H1 (cell line): ENCODE results near the gene TUBAL3.

Source experiments
- BACH1 ChIP-seq: IDR thresholded peaks from 2 replicates; pipeline ENCODE4 v1.6.1; 2012; ENCODE audit warnings: low read length, improper control_type of control experiment
- CHD1 ChIP-seq: IDR thresholded peaks from 2 replicates; pipeline ENCODE4 v1.6.1; 2012; ENCODE audit warnings: low read depth, low read length, improper control_type of control experiment
- EP300 ChIP-seq, 2 experiments: IDR thresholded peaks; 1 replicate in 1 of 2; 2 replicates in 1 of 2; pipeline ENCODE4 v1.6.1; 2011 to 2012; ENCODE audit warnings: low read depth in 2 of 2, low read length in 2 of 2, mild to moderate bottlenecking in 2 of 2, borderline replicate concordance in 1 of 2, inconsistent platforms in 1 of 2, moderate library complexity in 1 of 2
- EZH2 ChIP-seq: fragments of 200-600 bp; sonication (generic); IDR thresholded peaks from 2 replicates; pipeline ENCODE4 v1.7.1; 2012; ENCODE audit warnings: low read depth, mild to moderate bottlenecking, moderate library complexity, low read length, inconsistent platforms; ENCODE audit not compliant: severe bottlenecking
- HDAC2 ChIP-seq, 2 experiments: fragments of 300-600 bp in 1 of 2; sonication (generic) in 1 of 2; IDR thresholded peaks; 2 replicates each; pipeline ENCODE4 v1.6.1; 2011 to 2012; ENCODE audit warnings: low read depth in 2 of 2, low read length in 2 of 2, mild to moderate bottlenecking in 2 of 2, moderate library complexity in 2 of 2, borderline replicate concordance in 1 of 2, inconsistent platforms in 1 of 2
- RAD21 ChIP-seq, 2 experiments: IDR thresholded peaks in 1 of 2; conservative IDR thresholded peaks in 1 of 2; 2 replicates each; pipeline ENCODE4 v1.6.1; 2011; ENCODE audit warnings: low read depth in 2 of 2, low read length in 2 of 2, improper control_type of control experiment in 1 of 2, inconsistent platforms in 1 of 2, mild to moderate bottlenecking in 1 of 2, moderate library complexity in 1 of 2
- TAF1 ChIP-seq: IDR thresholded peaks from 2 replicates; pipeline ENCODE4 v1.6.1; 2011; ENCODE audit warnings: mild to moderate bottlenecking, low read depth, low read length
- TEAD4 ChIP-seq: IDR thresholded peaks from 2 replicates; pipeline ENCODE4 v1.6.1; 2012; ENCODE audit warnings: low read depth, low read length, inconsistent platforms, mixed read lengths
- TF ChIP-seq, protein P1 (sequence below), 3 experiments: IDR thresholded peaks; 1 replicate in 2 of 3; 2 replicates in 1 of 3; pipeline versions ENCODE4 v1.5.1 to v1.6.1; 2011; ENCODE audit warnings: low read length in 3 of 3, mild to moderate bottlenecking in 3 of 3, inconsistent platforms in 2 of 3, low read depth in 1 of 3, moderate library complexity in 1 of 3; ENCODE audit not compliant: insufficient read depth in 1 of 3; ENCODE audit errors: control extremely low read depth in 1 of 3
- TF ChIP-seq, protein P2 (sequence below): IDR thresholded peaks from 2 replicates; pipeline ENCODE4 v1.6.1; 2012; ENCODE audit warnings: low read length, inconsistent platforms
- TF ChIP-seq, protein P3 (sequence below): IDR thresholded peaks from 2 replicates; pipeline ENCODE4 v1.6.1; 2011; ENCODE audit warnings: low read length, improper control_type of control experiment

DNA sequence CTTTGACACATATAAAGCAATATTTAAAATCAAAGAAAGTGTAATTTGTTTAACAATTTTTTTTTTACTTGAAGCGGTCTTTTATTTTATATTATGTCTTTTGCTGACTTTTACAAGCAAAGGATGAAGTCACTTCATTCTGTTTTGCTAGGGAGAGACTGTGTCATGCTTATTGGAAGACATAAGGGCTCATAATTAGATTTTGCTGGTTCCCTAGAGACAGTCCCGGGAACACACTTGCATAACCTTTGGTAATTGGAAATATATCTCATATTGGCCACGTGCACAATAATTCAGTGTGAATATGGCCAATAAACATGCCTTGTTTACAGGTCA is 7.3 kb upstream of the TUBAL3 start:
- TF ChIP-seq, protein P1, sequence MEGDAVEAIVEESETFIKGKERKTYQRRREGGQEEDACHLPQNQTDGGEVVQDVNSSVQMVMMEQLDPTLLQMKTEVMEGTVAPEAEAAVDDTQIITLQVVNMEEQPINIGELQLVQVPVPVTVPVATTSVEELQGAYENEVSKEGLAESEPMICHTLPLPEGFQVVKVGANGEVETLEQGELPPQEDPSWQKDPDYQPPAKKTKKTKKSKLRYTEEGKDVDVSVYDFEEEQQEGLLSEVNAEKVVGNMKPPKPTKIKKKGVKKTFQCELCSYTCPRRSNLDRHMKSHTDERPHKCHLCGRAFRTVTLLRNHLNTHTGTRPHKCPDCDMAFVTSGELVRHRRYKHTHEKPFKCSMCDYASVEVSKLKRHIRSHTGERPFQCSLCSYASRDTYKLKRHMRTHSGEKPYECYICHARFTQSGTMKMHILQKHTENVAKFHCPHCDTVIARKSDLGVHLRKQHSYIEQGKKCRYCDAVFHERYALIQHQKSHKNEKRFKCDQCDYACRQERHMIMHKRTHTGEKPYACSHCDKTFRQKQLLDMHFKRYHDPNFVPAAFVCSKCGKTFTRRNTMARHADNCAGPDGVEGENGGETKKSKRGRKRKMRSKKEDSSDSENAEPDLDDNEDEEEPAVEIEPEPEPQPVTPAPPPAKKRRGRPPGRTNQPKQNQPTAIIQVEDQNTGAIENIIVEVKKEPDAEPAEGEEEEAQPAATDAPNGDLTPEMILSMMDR (IDR thresholded peaks at IDR 0.05; ENCODE audit: control extremely low read depth in 1 of 3, insufficient read depth in 1 of 3, low read depth in 1 of 3, low read length in 3 of 3), result no peak
- TF ChIP-seq CHD1 (no peak), TEAD4 (no peak), RAD21 (IDR thresholded peaks at IDR 0.05 in 1 of 2, conservative IDR thresholded peaks at IDR 0.05 in 1 of 2; ENCODE audit: low read depth in 2 of 2, low read length in 2 of 2) (no peak), TAF1 (no peak), BACH1 (no peak), EZH2 (no peak), EP300 (IDR thresholded peaks at IDR 0.05; ENCODE audit: borderline replicate concordance in 1 of 2, low read depth in 2 of 2, low read length in 2 of 2) (no peak), HDAC2 (IDR thresholded peaks at IDR 0.05; ENCODE audit: borderline replicate concordance in 1 of 2, low read depth in 2 of 2, low read length in 2 of 2) (no peak)
- TF ChIP-seq, protein P2, sequence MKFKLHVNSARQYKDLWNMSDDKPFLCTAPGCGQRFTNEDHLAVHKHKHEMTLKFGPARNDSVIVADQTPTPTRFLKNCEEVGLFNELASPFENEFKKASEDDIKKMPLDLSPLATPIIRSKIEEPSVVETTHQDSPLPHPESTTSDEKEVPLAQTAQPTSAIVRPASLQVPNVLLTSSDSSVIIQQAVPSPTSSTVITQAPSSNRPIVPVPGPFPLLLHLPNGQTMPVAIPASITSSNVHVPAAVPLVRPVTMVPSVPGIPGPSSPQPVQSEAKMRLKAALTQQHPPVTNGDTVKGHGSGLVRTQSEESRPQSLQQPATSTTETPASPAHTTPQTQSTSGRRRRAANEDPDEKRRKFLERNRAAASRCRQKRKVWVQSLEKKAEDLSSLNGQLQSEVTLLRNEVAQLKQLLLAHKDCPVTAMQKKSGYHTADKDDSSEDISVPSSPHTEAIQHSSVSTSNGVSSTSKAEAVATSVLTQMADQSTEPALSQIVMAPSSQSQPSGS, result no peak
- TF ChIP-seq, protein P3, sequence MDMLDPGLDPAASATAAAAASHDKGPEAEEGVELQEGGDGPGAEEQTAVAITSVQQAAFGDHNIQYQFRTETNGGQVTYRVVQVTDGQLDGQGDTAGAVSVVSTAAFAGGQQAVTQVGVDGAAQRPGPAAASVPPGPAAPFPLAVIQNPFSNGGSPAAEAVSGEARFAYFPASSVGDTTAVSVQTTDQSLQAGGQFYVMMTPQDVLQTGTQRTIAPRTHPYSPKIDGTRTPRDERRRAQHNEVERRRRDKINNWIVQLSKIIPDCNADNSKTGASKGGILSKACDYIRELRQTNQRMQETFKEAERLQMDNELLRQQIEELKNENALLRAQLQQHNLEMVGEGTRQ, result no peak
